Measurements from ENCODE around the gene LYL1. TPM values are rescaled to one million over a fixed set of nuclear protein-coding genes. Genes with fewer than 3 reads are reported as not detected.

The LYL1 gene
- total and polyA plus RNA-seq, 2 donors (not counting 1 experiment from before 2014, with no cell fraction given) = 112 to 125 TPM

DNA sequence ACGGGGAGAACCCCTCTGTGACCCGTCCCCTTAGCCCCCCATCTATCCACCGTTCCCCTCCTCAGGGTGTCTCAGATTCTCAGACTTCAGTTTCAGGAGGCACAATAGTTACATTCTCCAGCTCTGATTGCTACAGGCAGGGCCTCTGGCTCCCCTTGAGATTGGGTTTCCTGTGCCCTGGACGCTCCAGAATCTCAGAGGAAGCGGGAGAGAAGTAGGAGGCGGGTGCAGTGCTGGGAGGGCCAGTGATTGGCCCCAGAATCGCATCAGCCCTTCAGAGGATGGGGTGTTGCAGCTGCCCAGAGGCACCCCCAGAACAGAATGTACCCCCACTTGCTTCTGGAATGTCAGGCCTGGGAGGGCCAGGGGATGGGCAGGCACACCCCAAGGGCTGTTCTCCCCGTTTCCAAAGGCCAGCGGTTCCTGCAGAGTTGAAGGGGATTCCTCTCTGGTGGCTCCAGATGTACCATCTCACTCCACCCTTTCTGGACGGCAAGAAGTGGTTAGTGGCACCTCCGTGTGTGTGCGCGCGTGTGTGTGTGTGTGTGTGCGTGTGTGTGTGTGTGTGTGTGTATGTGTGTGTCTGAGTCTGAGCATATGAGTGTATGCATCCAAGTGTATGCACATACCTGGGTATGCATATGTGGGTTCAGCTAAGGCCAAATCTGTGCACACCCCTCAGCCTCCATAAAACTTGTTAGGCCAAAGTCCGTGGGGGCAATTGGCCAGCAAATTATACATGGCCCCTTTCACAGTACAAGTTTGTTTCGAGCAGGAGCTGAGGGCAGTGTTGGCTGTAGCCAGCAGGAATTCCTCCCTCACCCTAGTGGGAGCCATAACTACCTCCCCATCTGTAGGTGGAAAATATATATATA, 35.5 kb downstream of the LYL1 start:
- DNase-seq (no peak), ATAC-seq (ENCODE audit: low read depth) (no peak)
- no peak for TF ChIP-seq EZH2 (IDR thresholded peaks at IDR 0.05; ENCODE audit: borderline replicate concordance, insufficient read depth, low read depth, low read length, poor library complexity, severe bottlenecking)
- TF ChIP-seq, protein P1, sequence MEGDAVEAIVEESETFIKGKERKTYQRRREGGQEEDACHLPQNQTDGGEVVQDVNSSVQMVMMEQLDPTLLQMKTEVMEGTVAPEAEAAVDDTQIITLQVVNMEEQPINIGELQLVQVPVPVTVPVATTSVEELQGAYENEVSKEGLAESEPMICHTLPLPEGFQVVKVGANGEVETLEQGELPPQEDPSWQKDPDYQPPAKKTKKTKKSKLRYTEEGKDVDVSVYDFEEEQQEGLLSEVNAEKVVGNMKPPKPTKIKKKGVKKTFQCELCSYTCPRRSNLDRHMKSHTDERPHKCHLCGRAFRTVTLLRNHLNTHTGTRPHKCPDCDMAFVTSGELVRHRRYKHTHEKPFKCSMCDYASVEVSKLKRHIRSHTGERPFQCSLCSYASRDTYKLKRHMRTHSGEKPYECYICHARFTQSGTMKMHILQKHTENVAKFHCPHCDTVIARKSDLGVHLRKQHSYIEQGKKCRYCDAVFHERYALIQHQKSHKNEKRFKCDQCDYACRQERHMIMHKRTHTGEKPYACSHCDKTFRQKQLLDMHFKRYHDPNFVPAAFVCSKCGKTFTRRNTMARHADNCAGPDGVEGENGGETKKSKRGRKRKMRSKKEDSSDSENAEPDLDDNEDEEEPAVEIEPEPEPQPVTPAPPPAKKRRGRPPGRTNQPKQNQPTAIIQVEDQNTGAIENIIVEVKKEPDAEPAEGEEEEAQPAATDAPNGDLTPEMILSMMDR (IDR thresholded peaks at IDR 0.05) = no peak
- Histone ChIP-seq H3K4me3 (ENCODE audit: control extremely low read depth in 1 of 5, extremely low read depth in 1 of 5, insufficient read depth in 1 of 5, low read depth in 2 of 5, low read length in 4 of 5) (no peak overlapping the region), H3K4me2 (replicated peaks; ENCODE audit: low read depth, low read length, poor library complexity, severe bottlenecking) (no peak overlapping the region), H3K79me2 (ENCODE audit: control insufficient read depth, insufficient read depth, low read length) (no peaks in the 10 kb centered on the region), H3K9ac (ENCODE audit: low read length) (no peak overlapping the region), H3K27me3 (replicated peaks in 1 of 4; ENCODE audit: control extremely low read depth in 1 of 4, control insufficient read depth in 3 of 4, insufficient read depth in 4 of 4, low read length in 3 of 4) (peaks cover 0 to 3% (median 1%) of the 10 kb centered on the region in 4 experiments), H3K27ac (ENCODE audit: low read length in 2 of 2) (no peak overlapping the region), H2AFZ (ENCODE audit: insufficient read depth, low read depth, low read length, poor library complexity, severe bottlenecking) (no peak overlapping the region), H3K9me3 (ENCODE audit: control extremely low read depth in 1 of 3, control insufficient read depth in 2 of 3, insufficient read depth in 1 of 3, low read length in 2 of 3) (no peaks in the 10 kb centered on the region), H3K36me3 (replicated peaks in 1 of 2; ENCODE audit: control extremely low read depth in 1 of 2, control insufficient read depth in 1 of 2, extremely low read depth in 1 of 2, insufficient read depth in 2 of 2, low read length in 1 of 2) (no peaks in the 10 kb centered on the region), H4K20me1 (ENCODE audit: control insufficient read depth, insufficient read depth, low read length, poor library complexity, severe bottlenecking) (no peaks in the 10 kb centered on the region), H3K4me1 (ENCODE audit: control insufficient read depth in 2 of 2, insufficient read depth in 2 of 2, low read length in 2 of 2) (no peaks in the 10 kb centered on the region)
- Mint-ChIP-seq H3K27ac (no peak overlapping the region), H3K9me3 (ENCODE audit: insufficient read depth) (no peaks in the 10 kb centered on the region), H3K27me3 (peaks cover 14% of the 10 kb centered on the region), H3K4me1 (no peaks in the 10 kb centered on the region), H3K4me3 (no peak overlapping the region)
- ChIA-PET CTCF (interaction anchor here (0.6 to 10.4 kb wide), 3 partner anchors 9 to 102 kb away, joined by 3 to 161 read pairs (median 4); no protein-coding TSS in a partner anchor), POLR2A (no interaction called here)
- WGBS (ENCODE audit: insufficient coverage) = 91% methylated on average over 16 of the region's 17 CpGs
- intact Hi-C loops (cut with micrococcal nuclease) = no loop called here

DNA sequence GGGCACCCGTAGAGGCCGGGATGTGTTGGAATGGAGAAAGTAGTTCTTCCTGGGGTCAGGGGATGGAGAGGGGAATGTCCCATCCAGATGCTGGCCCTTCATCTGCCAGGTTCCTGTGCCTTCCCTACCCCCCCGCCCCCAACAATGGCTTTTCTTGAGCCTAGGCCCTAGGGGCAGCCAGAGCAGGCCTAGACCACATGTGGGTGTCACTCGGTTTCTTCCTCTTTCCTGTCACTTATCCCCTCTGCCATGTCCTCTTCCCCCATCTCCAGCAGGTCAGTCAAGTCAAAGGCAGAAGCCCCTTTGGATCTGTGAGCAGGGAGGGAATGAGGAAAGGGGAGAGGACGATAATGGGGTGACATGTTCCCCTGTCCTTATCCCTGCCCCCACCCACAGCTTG, 36.4 kb downstream of the LYL1 start:
- Histone ChIP-seq H2AFZ (ENCODE audit: insufficient read depth, low read depth, low read length, poor library complexity, severe bottlenecking) (no peak overlapping the region), H3K27ac (ENCODE audit: low read length in 2 of 2) (no peak overlapping the region), H3K36me3 (replicated peaks in 1 of 2; ENCODE audit: control extremely low read depth in 1 of 2, control insufficient read depth in 1 of 2, extremely low read depth in 1 of 2, insufficient read depth in 2 of 2, low read length in 1 of 2) (no peaks in the 10 kb centered on the region), H3K9me3 (ENCODE audit: control extremely low read depth in 1 of 3, control insufficient read depth in 2 of 3, insufficient read depth in 1 of 3, low read length in 2 of 3) (no peaks in the 10 kb centered on the region), H3K9ac (ENCODE audit: low read length) (no peak overlapping the region), H3K4me3 (ENCODE audit: control extremely low read depth in 1 of 5, extremely low read depth in 1 of 5, insufficient read depth in 1 of 5, low read depth in 2 of 5, low read length in 4 of 5) (no peak overlapping the region), H4K20me1 (ENCODE audit: control insufficient read depth, insufficient read depth, low read length, poor library complexity, severe bottlenecking) (no peaks in the 10 kb centered on the region), H3K4me2 (replicated peaks; ENCODE audit: low read depth, low read length, poor library complexity, severe bottlenecking) (no peak overlapping the region), H3K4me1 (ENCODE audit: control insufficient read depth in 2 of 2, insufficient read depth in 2 of 2, low read length in 2 of 2) (peaks cover under 1 to 8% of the 10 kb centered on the region in 2 donors), H3K27me3 (replicated peaks in 1 of 4; ENCODE audit: control extremely low read depth in 1 of 4, control insufficient read depth in 3 of 4, insufficient read depth in 4 of 4, low read length in 3 of 4) (peaks cover 0 to 8% (median 3%) of the 10 kb centered on the region in 4 experiments), H3K79me2 (ENCODE audit: control insufficient read depth, insufficient read depth, low read length) (no peaks in the 10 kb centered on the region)
- no peak overlapping the region for H3K4me3 Mint-ChIP-seq
- peaks cover 3% of the 10 kb centered on the region for H3K4me1 Mint-ChIP-seq
- intact Hi-C loops (cut with micrococcal nuclease) = no loop called here
- POLR2A ChIA-PET = no interaction called here
- no peaks in the 10 kb centered on the region for H3K9me3 Mint-ChIP-seq (ENCODE audit: insufficient read depth)
- H3K27ac Mint-ChIP-seq = no peak overlapping the region
- DNase-seq (no peak), ATAC-seq (ENCODE audit: low read depth) (no peak)
- H3K27me3 Mint-ChIP-seq = peaks cover 15% of the 10 kb centered on the region
- 100% methylated on average over 2 of the region's 5 CpGs for WGBS (ENCODE audit: insufficient coverage)
- CTCF ChIA-PET = interaction anchor here (10.4 kb wide), 1 partner anchor 89 kb away, joined by 161 read pairs; no protein-coding TSS in a partner anchor
- TF ChIP-seq, protein P1 (IDR thresholded peaks at IDR 0.05) = no peak
- no peak for TF ChIP-seq EZH2 (IDR thresholded peaks at IDR 0.05; ENCODE audit: borderline replicate concordance, insufficient read depth, low read depth, low read length, poor library complexity, severe bottlenecking)
